ENCODE results near the gene SLC43A3.
"Not testable (repeated sequence)": the region's sequence is repeated elsewhere in the genome, so short reads cannot be mapped to it uniquely, and the experiment has no call there.

The SLC43A3 gene

DNA sequence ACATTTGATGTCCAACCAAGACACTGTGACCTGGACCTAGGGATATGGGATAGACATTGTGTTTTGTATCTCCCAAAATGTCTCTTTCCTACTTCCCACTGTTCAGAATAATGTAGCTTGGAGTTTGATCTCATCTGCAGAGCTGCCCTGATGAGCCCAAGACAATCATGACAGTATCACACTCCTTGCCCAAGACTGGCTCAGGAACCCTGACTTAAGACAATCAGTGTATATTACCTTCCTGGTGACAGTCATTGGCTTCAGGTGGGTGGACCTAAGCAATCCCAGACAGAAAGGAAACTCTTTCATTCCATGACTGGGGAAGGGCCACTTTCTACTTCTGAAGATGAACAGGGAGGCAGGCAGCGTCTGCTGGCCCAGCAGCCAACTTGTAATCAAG lies 19.1 kb upstream of the SLC43A3 start:
- TF ChIP-seq, protein P1, sequence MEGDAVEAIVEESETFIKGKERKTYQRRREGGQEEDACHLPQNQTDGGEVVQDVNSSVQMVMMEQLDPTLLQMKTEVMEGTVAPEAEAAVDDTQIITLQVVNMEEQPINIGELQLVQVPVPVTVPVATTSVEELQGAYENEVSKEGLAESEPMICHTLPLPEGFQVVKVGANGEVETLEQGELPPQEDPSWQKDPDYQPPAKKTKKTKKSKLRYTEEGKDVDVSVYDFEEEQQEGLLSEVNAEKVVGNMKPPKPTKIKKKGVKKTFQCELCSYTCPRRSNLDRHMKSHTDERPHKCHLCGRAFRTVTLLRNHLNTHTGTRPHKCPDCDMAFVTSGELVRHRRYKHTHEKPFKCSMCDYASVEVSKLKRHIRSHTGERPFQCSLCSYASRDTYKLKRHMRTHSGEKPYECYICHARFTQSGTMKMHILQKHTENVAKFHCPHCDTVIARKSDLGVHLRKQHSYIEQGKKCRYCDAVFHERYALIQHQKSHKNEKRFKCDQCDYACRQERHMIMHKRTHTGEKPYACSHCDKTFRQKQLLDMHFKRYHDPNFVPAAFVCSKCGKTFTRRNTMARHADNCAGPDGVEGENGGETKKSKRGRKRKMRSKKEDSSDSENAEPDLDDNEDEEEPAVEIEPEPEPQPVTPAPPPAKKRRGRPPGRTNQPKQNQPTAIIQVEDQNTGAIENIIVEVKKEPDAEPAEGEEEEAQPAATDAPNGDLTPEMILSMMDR (IDR thresholded peaks at IDR 0.05; ENCODE audit: borderline replicate concordance, insufficient read depth, low read depth, low read length): no peak
- H3K4me3 ChIP-seq (ENCODE audit: low read depth, low read length): no peak overlapping the region

DNA sequence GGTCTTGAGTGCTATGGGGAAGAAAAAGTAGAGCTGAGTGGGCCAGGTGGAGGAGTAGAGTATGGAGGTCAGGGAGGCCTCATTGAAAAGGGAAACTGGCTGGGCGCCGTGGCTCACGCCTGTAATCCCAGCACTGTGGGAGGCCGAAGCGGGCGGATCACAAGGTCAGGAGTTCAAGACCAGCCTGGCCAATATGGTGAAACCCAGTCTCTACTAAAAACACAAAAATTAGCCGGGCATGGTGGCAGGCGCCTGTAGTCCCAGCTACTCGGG lies 18.1 kb upstream of the SLC43A3 start:
- not testable (repeated sequence) for H3K4me3 ChIP-seq (ENCODE audit: low read depth, low read length)

DNA sequence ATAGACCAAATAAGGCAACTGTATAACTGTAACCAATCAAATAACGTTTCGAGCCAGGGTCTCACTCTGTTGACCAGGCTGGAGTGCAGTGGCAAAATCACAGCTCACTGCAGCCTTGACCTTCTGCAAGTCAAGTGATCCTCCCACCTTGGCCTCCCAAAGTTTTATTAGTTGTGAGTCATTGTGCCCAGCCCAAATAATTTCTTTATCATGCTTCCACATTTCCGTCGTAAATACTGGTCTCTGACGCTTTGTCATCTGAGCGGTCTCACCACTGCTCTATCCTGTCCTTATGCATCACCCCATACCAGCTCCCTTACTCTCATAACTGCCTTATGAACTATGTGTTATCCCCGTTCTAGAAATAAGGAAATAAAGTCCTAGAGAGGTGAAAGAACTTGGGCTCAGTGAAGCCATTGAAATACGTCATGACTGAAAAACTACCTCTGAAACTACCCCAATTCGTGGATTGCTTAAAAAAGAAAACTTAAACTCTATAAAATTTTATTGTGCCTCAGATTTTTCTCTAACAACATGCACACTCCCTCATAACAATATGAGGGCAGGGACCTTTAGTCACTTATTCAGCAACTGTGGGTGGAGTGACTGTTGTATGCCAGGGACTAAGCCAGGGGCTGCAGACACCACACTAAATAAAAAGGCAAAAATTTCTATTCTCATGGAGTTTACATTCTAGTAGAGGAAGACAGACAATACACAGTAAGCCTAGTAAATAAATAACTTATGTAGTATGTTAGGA lies 17.6 kb upstream of the SLC43A3 start:
- no peak overlapping the region for H3K4me3 ChIP-seq (ENCODE audit: low read depth, low read length)
- TF ChIP-seq, protein P1 (IDR thresholded peaks at IDR 0.05; ENCODE audit: borderline replicate concordance, insufficient read depth, low read depth, low read length): no peak

DNA sequence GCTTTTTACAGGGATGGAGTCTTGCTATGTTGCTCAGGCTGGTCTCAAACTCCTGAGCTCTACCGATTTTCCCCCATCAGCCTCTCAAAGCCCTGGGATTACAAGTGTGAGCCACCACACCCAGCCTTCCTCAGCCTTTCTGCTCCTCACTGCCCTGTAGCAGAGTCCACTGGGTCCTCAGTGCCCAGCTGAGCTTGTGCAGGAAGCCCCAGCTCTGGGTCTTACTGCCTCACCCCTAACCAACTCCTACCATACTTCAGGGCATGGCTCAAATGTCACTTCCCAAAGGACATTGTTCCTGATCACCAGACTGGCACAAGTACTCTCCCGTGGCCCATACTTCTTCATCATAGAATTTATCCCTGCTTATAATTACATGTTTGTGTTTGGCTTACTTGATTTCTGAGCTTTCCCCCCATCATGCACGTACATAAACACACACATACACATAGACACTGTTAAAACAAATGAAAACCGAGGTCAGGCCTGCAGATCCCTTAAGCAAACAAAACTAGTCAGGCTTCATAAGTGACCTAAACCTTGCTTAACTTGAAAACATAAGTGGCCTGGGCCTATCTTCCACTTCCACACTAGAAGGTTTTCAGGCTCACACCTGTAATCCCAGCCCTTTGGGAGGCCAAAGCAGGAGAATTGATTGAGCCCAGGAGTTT lies 14.0 kb upstream of the SLC43A3 start:
- H3K4me3 ChIP-seq (ENCODE audit: low read depth, low read length): no peak overlapping the region
- TF ChIP-seq, protein P1 (IDR thresholded peaks at IDR 0.05; ENCODE audit: borderline replicate concordance, insufficient read depth, low read depth, low read length): no peak

DNA sequence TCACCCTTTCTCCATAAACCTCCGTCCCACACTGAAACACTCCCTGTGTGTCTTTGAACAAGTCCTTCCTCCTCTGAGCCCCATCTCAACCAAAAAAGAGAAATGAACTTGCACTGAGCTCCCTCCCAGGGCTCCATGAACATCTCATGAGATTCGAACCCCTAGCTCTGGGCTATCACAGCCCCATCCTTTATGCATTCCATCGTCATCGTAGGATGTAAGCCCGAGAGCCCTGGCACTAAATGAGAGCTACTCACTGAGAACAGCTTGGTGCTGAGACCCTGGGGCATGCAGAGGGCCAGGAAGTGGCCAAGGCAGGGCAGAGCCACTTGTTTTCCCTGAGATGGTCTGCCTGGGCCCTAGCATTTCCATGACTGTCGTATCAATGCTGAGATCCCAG lies 12.9 kb upstream of the SLC43A3 start:
- no peak overlapping the region for H3K4me3 ChIP-seq (ENCODE audit: low read depth, low read length)

DNA sequence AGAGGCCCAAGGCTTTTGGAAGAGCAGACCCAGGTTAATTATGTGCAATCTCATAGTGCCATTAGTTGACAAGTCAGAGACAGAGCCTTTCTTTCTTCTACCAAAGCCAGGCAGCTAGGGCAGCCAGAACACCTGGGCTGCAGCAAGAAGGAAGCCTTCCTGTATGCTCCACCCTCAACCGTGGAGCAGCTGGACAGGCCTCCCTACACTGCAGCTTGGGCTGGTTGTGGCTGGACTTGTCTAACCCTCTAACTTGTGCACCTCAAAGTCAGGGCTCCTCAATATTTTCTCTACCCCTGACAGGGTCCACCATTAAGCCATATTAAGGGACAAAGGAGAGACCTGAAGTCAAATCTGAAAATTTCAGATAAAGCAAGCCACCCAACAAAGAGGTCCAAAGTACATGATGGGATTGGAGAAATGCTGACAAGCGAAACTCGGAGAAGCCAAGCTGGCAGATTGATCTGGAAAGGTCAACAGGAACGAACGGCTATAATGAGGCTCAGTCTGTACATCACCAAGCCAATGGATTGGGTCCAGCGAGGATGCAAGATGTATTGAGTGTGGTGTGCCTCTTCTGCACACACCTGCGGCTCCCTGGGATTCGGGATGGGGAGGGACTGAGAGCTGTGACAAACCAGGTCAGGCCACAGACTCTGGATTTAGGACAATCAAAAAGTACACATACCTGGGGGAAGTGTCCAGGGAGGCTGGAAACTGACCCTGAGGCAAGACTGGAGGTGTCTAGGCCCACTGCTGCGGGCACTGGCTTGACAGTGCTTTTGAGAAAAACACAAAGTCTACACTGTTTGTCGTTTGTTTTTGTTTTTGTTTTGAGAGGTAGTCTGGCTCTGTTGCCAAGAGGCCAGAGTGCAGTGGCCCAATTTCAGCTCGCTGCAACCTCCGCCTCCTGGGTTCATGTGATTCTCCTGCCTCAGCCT lies 11.7 kb upstream of the SLC43A3 start:
- TF ChIP-seq, protein P1 (IDR thresholded peaks at IDR 0.05; ENCODE audit: borderline replicate concordance, insufficient read depth, low read depth, low read length): no peak
- no peak overlapping the region for H3K4me3 ChIP-seq (ENCODE audit: low read depth, low read length)

More for the DNA sequence above, 12.9 kb upstream of the SLC43A3 start:
- TF ChIP-seq, protein P1 (IDR thresholded peaks at IDR 0.05; ENCODE audit: borderline replicate concordance, insufficient read depth, low read depth, low read length): no peak

DNA sequence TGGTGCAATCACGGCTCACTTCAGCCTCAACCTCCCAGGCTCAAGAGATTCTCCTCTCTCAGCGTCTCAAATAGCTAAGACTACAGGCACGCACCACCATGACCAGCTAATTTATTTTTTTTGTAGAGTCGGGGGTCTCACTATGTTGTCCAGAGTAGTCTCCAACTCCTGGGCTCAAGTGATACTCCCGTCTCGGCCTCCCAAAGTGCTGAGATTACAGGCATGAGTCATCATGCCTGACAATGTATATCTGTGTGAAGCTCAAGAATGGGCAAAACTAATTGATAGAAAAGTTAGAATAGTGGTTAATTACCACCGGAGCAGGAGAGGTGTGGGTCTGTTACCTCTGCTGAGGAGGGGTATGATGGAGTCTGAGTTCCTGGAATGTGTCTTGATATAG lies 9.1 kb upstream of the SLC43A3 start:
- TF ChIP-seq, protein P1 (IDR thresholded peaks at IDR 0.05; ENCODE audit: borderline replicate concordance, insufficient read depth, low read depth, low read length): no peak
- no peak overlapping the region for H3K4me3 ChIP-seq (ENCODE audit: low read depth, low read length)
